GM18867 (cell line): ENCODE results near the gene RB1.

Source experiments
- ATAC-seq: cut with Tn5 transposase; IDR thresholded peaks from one replicate; pipeline ENCODE4 v1.9.1; 2021; ENCODE audit warnings: mild to moderate bottlenecking, moderate library complexity; ENCODE audit not compliant: unreplicated experiment

The RB1 gene

DNA sequence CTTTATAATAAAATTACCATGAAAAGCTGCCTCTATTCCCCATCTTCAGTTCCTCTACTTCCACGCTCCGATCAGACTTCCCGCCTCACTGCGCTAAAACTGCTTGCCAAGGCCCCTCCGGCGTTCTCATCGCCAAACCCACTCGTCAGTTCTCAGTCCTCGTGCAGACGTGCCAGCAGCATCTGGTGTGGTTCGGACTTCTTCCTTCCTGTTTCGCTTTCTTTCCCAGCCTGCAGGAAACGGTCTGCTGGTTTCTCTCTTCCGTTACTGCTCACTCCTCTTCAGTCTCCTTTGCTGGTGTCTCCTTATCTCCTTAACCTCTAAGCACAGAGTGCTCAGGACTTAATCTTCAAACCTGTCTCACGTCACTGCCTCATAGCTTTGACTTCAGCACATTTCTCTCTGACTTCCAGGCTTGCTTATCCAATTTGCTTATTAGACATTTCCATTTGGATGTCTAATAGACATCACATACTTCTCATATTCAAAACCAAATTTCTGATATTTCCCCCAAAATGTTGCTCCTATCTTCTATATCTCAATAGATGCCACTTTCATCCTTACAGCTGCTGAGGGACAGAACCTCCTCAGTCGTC, 189.0 kb downstream of the RB1 start:
- ATAC-seq: peak; percentile 69

DNA sequence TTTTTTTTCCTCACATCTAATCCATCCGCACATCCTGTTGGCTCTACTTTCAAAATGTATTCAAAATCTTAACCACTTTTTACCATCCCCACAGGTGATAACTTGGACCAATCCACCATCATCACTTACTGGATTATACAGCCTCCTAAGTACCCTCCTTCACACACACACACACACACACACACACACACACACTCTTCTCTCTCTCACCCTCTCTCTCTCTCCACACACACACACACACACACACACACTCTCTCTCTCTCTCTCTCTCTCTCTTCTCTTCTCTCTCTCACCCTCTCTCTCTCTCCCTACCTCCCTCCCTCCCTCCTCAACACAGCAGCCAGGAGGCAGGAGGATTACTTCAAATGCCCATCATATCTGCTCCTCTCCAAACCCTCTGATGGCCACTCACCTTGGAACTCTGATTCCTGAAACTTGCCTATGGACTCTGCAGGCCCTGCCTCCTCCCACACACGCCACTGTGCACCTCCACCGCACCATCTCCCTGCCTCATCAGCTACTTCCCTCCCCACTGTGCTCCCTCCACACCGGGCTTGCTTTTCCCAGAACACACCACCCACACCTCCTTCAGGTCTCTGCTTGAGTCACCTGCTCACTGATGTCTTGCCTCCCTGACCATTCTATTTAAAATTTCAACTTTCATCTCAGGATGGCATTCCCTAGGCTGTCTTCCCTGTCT, 189.7 kb downstream of the RB1 start:
- no peak for ATAC-seq

DNA sequence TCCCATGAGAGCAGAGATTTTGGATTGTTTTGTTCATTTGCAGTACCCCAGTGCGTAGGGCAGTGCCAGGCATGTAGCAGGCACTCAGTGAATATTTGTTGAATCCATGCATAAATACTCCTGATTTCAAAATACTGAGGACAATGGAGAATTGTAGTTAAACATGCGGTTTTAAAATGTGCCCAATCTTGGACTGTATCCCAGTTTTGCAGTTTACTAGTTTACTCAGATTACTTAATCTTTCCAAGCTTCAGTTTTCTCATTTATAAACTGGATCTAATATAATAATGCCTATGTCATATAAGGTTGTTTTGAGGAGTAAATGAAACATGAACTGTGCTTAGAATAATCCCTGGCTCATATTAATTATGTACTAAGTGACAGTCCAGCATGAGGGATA, 190.3 kb downstream of the RB1 start:
- no peak for ATAC-seq

DNA sequence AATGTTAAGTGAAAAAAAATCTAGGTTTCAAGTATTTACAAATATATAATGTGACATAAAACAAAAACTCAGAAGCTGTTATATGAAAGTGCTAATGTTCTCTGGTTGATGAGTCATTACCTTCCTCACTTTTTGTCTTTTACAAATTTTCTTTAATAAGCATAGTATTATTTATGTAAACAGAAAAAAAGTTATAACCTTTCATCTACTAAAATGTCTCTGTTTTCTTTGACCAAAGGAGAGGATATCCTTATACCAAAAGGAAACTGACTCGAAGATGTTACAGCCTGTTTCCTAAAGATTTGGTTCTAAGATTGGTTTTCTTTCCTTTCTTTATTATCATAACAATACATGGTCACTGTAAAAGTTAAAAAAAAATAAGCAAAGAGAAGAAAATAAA, 191.3 kb downstream of the RB1 start:
- ATAC-seq: no peak

DNA sequence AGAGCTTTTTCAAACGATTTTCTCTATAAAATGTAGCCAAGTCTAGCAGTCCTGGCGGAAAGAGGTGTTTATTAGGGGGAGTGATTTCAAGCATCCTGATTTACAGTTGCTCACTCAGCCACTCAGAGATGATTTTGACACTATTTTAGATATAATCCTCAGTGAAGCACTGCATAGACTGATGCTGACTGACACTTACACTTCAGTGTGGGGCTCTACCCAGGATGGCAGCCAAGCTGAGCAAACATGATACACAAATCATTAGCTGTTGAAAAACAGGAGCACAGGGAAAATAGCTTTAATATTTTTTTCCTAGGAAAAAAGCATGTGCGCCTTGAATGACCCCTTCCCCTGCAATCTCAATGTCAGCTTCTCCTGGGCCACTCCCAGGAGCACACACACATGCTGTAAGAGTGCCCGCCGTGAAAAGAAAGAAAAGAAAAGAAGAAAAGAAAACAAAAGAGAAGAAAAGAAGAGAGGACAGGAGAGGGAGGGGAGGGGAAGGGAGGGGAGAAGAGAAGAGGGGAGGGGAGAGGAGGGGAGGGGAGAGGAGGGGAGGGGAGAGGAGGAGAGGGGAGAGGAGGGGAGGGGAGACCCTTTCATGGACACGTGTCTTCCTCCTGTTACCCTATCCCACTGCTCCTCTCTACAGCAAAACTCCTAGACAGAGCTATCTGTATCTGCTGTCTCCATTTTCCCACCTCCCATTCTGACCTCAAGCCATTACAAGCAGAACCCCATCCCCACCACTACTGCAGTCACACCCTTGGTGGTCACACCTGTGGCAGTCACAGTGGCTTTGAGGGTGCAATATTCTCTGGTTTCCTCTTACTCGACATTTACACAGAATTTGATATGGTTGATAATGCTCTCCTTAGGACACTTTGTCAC, 193.0 kb downstream of the RB1 start:
- ATAC-seq: no peak

DNA sequence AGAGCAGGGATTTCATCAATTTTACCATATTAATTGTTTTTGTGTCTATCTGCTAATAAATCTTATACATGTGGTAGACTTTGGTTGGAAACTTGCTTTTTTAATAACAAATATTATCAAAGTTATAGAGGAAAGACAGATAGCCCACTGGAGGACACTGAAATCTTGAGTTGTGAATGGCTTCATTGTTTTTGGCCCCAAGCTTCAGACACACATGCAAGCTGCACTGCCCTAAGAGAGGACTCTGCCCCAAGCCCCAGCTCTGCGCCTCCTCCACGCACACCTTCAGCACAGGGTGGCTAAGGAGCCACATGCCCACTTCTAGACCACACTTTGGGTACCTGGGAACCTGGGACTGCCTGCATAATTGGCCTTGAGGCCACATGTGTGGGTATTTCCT, 194.1 kb downstream of the RB1 start:
- no peak for ATAC-seq

DNA sequence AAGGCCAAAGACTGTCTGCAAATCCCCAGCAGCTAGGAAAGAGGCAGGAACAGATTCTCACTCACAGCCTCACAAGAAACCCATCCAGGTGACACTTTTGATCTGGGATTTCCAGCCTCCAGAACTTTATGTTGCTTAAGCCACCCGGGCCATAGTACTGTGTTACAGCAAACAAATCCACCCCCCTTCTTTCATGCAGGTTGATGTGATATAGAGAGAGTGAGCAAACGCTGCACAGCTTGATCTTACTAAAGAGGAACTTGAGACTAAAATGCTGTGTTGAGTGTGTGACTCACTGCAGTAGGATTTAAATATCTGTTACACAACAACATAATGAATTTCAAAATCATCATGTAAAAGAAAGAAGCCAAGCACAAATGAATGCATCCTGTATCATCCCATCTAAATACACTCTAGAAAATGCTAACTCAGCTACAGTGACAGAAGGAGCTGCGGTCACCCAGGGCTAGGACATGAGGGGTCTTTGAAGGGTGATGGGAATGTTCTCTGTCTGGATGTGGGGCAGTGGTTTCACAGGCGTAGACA, 197.2 kb downstream of the RB1 start:
- ATAC-seq: peak; percentile 36

DNA sequence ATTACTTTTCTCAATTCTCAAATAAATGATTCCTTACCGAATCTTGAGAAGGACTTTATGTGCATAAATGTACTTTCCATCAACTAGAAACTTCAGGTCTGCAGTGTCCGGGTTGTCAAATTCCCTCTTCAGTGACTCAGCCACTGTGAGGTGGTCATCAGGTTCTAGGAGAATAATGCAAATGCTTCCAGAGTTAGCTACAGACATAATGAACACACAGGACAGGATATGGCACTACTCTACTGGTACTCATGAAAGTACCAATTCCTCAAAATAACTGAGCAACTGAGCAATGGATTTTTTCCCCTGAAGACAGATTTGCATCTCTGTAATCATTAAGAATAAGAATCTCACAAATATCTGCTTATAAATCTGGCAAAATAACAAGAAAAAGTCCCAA, 198.2 kb downstream of the RB1 start:
- no peak for ATAC-seq

DNA sequence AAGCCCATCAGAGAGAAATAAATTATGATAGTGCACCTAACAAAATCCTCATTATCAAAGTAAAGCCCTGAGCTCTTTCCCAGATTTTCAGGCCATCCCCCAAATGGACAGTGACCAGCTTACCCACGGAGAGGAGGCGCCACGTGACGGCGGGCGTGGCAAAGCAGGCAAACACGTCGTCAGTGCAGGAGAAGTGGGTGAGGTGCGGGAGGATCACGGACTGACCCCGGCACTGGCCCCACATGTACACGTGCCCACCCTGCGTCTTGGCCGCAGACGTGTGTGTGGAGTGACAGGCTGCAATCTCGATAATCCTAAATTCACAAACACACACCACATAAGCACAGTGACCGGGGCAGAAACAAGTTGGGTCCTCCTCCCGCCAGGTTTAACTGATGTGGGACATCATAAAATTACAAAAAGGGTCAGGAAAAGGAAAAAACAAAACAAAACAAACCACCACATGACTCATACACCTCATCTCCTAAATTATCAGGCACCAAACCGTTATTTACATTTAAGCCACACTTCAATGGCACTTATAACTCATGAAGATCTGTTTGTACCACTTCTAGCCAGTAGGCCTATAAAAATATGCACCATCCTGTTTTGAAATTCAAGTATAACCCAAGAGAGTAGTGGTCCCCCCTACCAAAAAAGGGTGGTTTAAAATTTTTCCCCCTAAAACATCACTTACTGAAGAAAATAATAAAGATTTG, 199.2 kb downstream of the RB1 start:
- no peak for ATAC-seq

DNA sequence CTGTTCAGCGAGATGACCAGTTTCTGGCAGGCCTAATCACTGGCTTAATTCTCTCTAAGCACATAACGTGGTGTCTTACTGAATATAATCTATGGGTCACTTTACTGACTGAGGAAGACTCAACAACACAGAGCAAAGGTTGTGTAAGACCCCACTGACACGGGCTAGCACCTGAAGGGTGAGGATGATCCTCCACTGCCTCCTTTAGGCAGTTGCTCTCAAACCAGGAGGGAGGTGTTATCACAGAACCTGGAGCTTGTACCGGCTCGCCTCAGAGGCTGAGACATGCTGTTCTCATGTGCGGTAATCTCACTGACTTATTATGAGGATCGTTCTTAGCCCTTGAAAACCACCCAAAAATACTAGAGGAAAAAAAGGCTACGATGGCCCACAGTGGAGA, 201.1 kb downstream of the RB1 start:
- no peak for ATAC-seq

DNA sequence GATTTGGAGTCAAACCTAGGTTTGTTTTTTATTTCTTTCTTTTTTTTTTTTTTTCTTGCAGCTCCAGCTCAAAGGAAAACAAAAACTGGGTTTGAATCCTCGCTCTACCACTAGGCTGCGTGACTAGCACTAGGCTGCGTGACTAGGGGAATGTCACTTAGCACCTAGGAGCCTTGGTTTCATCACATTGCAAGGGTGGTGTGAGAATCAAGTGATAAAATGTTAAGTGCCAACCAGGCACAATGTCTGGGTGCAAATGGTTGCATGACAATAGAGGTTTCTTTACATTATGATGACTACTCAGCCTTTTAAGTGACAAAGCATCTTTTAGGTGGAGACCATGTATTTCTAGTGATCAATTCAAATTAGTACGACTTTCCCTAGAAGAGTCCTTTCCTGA, 201.5 kb downstream of the RB1 start:
- no peak for ATAC-seq

DNA sequence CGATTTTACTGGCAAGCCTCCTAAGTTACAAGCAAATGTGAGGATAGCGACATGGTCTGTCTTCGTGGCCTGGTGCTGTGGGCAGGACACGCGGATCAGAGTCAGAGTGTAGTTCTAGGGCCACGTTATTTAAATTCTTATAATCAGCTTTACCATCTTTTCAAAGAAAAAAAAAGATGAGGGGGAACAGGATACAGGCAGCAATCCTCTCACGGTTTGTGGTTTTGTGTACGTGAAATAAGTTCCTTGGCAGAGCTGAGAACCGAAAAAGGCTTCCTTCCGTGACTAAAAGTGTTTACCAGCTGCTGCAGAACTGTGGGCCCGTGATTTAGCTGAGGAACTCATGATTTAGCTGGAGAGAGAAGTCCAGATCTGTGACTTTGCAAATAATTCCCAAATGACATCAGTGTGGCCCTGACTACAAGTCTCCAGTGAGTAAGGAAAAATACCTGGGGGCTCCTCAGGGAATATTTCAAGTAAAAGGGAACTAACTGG, 202.1 kb downstream of the RB1 start:
- ATAC-seq: peak; percentile 63

DNA sequence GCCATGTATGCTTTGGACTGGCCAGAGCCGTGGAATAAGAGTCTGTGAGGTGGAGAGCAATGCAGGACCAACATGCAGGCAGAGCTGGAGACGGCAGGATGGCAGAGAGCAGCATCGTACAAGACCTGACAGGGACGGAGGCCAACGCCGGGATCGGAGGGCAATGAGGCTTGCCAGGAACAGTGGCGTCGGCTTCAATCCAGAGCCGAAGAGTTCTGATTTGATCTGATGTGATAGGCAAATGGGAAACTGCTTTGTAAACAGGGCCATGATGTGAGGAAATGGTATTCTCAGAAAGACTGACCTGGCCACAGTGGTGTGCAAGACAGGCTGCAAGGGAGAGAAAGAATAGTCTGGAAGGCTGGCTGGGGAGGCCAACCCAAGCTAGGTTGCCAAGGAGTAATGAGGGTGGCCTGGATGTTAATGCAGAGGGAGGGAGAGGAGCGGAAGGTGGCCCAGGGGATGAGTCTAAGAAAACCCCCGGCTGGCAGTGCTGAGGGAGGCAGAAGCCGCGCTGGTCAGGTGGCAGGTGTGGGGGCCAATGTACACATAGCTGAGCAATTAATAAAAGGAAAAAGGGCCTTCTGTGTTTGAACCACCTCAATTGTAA, 202.6 kb downstream of the RB1 start:
- ATAC-seq: peak; percentile 10

DNA sequence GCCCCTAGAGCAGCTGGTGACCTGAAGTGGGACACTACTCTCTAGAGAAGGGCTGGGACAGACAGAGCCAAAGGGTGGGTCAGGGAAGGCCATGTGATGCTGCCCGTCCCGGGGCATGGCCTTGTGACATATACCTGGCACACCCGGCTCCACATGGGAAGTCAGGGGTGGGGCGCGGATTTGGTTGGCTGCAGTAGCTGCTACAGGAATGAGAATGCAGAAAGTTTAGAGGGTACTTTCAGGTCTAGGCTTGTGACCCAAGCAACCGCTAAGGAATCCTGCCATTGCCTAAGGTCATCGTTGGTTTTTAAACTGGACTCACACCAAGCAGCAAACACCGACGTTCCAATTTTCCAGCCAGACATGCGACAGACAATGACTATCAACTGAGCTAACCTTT, 203.5 kb downstream of the RB1 start:
- ATAC-seq: no peak

DNA sequence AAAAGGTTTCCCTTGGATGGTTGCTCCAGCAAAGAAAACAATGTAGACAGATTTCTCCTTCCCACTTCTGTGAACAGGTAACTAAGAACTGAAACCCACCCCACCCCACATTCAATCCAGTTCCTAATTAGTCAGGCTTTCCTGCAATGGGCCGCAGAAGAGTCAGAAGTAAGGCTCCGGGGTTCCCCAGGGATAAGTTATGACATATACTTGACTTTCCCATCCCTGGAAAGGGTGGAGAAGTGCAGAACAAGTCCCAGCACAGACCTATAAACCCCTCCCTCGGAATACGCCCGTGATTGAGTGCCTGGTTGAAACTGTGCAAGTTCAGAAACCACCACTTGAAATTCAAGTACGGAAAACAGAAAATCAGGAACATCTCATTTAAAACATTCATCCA, 204.5 kb downstream of the RB1 start:
- ATAC-seq: no peak

DNA sequence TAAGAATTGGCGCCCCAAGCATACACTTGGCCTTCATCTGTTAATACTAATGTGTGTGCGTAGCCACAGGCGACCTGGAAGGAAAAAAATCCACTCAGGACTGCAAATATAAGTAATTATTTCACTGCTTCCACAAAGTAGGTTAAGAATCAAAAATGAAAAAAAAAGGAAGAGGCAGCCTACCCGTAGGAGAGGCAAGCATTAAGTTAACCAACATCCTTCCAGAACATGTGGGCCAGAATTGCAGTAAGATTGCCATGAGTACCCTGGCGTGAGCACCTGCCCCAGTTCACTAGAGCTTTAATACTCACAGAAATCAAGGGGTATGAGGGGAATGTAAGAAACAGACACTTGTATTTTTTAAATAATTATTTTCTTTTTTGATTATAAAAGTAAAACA, 207.1 kb downstream of the RB1 start:
- ATAC-seq: no peak

DNA sequence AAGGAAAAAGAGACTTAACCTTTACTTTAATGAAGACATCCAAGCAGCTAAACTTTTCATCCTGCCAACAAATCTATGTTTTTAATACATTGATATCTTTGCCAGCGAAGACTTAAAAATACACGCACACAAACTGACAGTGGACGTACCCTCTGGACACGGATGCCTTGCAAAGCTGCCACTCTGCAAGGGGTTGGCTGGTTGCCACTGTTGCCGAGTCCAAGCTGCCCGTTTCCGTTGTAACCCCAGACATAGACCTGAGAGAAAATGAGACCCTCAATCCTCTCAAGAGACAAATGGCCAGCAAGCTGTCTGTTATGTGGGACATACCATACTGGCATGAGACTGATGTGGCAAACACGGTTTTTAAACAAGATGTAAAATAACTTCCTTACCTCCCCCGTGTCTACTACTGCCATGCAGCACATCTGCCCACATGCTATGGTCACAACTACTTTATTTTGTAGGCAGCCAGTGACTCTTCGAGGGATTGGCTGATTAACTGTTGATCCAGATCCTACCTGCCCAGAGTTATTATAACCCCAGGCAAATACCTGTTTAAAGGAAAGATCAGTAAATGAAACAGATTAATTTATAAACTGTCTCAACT, 208.2 kb downstream of the RB1 start:
- ATAC-seq: no peak

DNA sequence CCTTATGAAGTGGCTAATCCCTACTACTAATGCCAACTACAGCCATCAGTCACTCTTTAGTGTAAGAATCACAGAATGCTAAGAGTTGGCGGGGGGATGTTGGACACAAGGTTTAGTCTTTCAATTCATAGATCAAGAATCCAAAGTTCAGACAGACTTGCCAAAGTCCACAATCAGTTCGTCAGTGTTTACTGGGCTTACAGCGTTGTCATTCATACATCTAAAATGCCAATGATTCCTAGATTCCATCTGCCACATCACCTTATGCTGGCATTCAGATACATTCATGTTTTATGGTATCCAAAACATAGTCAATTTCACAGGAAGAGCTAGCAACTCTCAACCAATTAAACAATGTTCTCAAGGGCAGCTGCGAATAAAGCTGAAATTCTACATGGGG, 211.2 kb downstream of the RB1 start:
- ATAC-seq: no peak

DNA sequence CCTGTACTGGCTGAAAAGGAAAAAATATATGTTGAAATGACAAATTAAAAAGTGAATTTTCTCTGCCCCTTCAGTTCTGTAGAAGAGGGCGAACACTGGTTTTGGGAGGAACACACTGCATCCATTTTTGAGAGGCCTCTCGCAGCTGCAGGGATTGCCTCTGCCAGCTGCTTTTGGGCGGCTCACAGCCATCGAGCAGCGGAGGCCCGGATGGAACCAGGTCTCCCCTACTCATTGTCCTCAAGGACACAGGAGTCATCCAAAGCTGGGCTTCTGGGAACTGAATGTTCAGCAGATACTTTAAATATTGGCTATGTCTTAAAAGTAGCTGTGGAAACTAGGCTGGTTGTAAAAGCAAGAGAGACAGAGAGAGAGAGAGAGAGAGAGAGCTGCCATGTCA, 212.2 kb downstream of the RB1 start:
- ATAC-seq: no peak

DNA sequence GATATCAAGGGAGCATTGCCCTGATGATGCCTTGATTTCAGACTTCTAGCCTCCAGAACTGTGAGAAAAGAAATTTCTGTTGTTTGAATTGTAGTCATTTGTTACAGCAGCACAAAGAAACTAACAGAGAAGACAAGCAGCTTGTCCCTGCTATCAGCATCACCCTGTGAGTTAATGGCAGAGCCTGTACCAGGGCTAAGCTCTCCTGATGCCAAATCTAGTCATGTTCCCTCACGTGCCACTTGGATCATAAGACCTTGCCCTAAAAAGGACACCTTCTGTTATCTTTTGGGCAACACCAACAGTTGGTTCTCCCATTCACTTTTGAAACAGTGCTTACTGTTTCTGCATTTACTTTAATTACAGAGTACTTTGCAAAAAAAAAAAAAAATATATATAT, 214.5 kb downstream of the RB1 start:
- ATAC-seq: no peak
